ENCODE data around the gene COPE.
"Not testable (repeated sequence)": the region's sequence is repeated elsewhere in the genome, so short reads cannot be mapped to it uniquely, and the experiment has no call there.

COPE gene

DNA sequence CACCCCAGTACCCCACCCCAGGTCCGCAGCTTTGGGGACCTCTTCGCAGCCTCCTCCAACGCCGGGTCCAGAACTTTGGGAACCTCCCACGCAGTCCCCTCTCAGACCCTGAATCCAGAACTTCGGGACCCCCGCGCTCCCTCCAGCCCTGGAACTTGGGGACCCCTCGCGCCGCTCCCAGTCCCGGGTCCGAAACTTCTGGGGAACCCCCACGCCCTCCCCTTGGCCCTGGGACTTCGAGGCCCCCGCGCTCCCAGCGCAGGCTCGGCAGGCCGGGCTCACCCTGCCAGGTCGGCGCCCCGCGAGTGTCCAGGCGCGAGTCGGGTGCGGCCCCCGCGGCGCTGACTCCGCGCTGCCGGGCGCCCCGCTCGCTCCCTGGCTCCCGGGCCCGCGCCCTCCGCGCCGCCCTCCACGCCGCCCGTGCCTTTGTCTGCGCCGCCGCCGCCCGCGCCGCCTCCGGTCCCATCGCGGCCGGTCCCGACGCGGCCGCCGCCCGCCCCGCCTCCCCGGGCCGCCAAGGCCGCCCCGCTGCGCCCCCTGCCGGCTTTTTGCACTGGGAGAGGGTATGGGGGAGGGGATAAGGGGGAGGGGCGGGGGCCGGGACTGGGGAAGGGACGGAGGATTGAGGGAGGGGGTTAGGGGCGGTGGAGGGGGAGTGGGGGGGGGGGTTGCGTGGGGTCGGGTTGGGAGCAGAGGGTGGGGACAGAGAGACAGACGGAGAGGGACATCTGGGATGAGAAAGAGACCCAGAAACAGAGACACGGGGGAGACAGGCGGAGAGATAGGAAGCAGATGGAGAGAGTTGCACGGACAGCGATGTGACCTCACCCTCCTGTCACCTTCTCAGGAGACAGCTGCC is 21.8 kb upstream of the COPE start, which contains the start of gene HOMER3:
HOMER3 (minus strand) TSS at position 449 of the 859 bp plus-strand sequence. CDS start 2,235 bp downstream, outside the sequence.
- peak; percentile 90 for DNase-seq

GRCh38 chr19:18939922-18940768 is 21.0 kb upstream of the COPE start:
- DNase-seq = peak; percentile 70

DNA sequence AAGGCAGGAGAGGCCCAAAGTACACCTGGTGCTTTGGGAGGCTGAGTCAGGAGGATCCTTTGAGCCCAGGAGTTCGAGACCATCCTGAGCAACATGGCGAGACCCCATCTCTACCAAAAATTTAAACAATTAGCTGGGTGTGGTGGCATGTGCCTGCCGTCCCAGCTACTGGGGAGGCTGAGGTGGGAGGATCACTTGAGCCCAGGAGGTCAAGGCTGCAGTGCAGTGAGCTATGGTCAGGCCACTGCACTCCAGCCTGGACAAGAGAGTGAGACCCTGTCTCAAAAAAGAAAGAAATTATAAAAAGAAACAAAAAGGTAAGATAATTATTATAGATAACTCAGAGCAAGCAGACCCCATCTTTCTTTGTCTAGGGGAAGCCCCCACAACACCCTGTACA is 20.0 kb upstream of the COPE start:
- no peak for DNase-seq

GRCh38 chr19:18933297-18933696 is 14.1 kb upstream of the COPE start:
- no peak for DNase-seq

DNA sequence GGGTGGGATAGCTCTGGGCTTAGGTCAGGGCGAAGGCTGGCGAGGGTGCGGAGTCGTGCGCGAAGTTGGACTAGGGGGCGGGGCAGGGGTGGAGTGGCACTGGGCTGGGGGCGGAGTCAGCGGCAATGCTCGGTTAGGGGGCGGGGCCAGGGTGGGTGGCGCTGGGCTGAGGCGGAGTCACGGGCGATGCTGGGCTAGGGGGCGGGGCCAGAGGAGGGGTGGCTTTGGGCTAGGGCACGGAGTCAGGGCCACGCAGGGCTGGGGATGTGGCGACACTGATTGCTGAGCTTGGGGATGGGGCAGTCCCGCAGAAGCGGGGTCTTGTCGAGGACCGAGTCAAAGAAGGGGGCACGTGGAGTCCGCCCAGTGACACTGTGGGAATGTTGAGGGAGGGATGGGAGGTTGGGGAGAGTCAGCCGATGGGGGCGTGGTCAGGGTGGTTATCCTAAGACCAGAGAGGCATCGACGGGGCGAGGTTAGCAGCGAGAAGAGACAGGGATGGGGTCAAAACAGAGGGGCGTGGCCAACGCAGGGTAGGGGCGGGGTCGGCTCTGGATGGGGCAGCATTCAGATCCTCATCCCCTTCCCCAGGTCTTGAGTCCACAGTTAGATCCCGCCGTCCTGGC is 13.1 kb upstream of the COPE start:
- peak; percentile 71 for DNase-seq

GRCh38 chr19:18931316-18932162 is 12.4 kb upstream of the COPE start:
- DNase-seq = no peak

DNA sequence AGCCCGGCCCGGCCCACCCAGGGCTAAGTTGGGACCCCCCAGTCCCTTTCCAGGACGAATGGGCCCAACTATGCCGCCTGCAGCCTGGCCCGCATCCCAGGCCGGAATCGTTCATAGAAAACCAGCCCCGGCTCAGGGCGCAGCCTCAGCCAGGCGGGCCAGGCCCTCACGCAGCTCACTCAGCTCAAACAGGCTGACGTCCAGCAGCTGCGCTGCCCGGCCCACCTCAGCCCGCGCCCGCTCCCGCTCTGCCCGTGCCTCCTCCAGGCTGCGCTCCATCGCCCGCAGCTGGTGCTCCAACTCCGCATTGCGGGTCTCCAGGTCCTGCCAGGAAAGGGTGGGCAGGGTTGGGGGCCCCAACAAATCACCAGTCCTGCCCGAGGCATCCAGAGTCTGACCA is 10.1 kb upstream of the COPE start:
- DNase-seq = no peak

GRCh38 chr19:18928018-18928805 is 9.0 kb upstream of the COPE start:
- DNase-seq = no peak

DNA sequence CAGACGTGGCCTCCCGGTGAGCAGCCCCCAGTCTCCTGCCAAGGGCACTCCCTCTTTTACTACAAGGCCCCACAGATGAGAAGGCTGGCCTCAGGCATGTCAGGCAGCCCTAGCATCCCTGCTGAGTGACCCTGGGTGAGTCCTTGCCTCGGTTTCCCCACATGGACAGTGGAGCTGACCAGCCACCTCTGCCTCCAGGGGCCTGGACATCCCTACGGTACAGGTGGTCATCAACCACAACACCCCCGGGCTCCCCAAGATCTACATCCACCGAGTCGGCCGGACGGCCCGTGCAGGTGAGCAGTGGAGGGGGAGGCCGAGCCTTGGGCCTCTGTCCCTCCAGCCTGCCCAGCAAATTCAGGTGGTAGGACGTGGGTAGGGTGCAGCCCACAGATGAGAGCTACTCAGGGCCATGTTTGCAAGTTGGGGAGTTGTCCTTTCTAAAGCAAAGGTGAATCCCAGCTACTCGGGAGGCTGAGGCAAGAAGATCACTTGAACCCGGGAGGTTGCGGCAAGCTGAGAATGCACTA is 5.6 kb upstream of the COPE start:
- no peak for DNase-seq

DNA sequence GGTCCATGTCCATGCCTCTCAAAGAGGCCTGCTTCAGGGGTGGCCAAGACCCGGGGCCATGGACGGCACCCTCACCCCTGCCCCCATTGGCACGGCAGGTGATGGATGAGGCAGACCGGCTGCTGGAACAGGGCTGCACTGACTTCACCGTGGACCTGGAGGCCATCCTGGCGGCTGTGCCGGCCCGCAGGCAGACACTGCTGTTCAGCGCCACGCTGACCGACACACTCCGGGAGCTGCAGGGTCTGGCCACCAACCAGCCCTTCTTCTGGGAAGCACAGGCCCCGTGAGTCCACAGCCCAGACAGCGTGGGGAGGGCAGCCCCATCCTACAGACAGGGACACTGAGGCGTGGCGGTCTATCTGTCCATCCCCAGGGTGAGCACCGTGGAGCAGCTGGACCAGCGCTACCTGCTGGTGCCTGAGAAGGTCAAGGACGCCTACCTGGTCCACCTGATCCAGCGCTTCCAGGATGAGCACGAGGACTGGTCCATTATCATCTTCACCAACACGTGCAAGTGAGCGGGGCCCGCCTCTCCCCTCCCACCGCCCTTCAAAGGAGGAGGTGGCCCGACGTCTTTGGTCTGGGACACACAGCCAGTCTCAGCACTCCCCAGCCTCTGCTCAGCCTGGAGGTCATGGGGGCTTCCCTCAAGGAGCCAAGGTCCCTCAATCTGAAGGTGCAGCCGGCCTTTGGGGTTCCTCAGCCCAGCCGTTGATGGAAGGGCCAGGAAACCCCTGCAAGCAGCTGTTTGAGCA is 3.2 kb upstream of the COPE start:
- no peak for DNase-seq

DNA sequence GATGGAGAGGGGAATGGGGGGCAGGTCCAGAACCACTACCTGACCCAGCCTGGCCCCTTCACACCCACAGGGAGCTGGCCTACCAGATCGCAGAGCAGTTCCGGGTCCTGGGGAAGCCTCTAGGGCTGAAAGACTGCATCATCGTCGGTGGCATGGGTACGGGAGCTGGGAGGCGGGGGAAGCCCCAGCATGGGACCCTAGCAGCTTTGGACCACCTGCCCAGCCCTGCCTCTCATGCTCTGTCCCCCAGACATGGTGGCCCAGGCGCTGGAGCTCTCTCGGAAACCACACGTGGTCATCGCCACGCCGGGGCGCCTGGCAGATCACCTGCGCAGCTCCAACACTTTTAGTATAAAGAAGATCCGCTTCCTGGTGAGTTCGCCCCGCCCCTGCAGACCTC is 2.4 kb upstream of the COPE start:
- DNase-seq = no peak

DNA sequence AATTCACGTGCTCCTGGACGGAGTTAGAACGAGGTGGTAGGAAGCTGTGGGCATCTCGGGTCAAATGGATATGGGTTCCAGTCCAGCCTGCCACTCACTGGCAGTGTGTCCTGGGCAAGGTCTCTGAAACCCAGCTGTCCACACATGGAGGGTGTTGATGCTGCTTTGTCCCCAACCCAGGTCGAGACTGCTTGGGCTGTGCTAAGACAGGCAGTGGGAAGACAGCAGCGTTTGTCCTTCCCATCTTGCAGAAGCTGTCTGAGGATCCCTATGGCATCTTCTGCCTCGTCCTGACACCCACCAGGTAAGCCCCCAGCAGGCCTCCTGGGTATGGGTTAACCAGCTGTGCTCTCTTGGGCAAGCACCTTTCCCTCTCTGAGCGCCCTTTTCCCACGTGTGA is 1.2 kb upstream of the COPE start:
- DNase-seq = no peak

GRCh38 chr19:18919900-18920214 is 670 bp upstream of the COPE start:
- no peak for DNase-seq

DNA sequence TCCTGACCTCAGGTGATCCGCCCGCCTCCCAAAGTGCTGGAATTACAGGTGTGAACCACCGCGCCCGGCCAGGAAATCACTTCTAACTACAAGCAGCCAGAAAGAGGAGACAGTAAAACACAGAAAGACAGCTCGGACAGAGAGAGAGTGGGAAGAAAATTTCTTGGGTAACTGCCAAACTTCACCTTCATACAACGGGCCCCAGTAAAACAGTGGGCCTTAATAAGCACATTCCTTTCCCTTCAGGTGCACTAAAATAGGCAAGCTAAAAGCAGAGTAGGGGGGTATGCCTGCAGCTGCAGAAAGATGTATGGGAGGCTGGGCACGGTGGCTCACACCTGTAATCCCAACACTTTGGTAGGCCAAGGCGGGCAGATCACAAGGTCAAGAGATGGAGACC is 1.6 kb downstream of the COPE start:
- DNase-seq = not testable (repeated sequence)

- no peak for DNase-seq
Observed at GRCh38 chr19:18915639-18916038, 3.5 kb downstream of the COPE start.

DNA sequence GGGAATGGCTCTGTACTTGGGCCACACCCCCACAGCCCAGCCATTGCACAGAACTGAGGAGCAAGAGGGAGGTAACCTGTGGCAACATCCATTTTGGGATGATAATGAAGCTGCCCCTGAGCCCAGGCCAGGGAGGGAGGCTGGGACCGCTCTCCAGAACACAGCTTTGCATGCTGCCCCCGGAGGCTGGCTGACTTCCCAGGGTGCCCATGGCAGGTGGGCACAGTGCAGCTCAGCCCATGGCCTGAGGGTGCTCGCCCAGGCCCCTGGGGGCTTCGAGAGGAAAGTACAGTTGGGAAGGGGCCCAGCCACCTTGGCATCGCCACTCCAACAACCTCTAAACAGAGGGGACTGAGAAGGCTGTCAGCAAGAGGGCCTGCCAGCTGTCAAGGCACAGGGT is 5.7 kb downstream of the COPE start:
- no peak for DNase-seq

DNA sequence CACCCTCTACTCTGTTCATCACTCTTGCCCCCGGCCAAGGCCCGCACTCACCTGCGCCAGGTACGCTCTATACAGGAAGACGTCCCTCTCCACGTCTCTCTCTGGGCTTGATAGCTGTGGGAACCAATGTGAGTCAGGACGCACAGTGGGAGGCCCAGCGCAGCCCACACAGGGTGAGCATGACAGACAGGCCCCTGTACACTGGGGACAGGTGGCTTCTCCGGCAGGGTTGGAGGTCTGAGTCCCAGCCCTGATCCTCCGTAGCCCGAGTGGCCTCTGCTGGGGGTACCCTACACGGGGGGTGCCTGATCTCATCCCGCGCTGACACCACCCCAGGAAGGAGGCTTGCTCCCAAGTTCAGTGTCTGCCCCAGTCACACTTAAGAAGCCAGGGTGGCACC is 6.3 kb downstream of the COPE start:
- no peak for DNase-seq

DNA sequence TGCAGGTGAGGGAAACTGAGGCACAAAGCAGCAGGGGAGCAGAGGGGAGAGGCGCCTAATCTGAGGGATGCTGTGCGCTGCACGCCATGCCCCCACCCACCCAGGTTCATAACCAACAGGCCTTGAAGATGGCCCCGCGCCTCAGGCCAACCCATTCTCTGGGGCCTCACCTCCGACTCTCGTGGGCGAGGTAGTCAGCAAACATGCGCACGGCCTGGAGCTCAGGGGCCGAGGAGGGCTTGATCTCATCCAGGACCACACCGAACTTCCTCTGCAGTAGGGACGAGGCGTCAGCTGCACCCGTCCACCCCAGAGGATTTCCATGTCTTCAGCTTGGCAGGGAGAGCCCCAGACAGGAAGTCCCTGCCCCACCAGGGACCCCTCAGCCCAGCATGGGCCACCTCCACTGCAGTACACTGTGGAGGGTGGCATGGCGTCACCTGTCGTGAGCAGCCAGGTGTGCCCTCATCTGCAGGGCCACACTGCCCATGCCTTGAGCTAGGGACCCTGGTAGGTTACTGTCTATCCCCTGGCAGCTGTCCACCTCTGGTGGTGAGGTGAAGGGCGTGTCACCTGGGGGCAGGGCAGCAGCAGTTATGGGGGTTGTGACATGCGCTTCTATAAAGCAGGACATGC is 8.3 kb downstream of the COPE start:
- DNase-seq = no peak

GRCh38 chr19:18910010-18910409 is 9.2 kb downstream of the COPE start:
- no peak for DNase-seq

GRCh38 chr19:18908917-18909619 is 10.1 kb downstream of the COPE start:
- DNase-seq = no peak
